GM12872 (cell line): Measurements from ENCODE around the gene TMEM266.

Experiments
- CTCF ChIP-seq: IDR thresholded peaks from 3 replicates; pipeline ENCODE4 v1.5.1; 2011; ENCODE audit warnings: low read depth, mild to moderate bottlenecking, low read length, moderate library complexity; ENCODE audit not compliant: insufficient read depth

TMEM266 gene

GRCh38 chr15:76158226-76158625, 98.4 kb downstream of the TMEM266 start:
- TF ChIP-seq CTCF, result no peak

- no peak for TF ChIP-seq CTCF
Observed at GRCh38 chr15:76158815-76159214, 99.0 kb downstream of the TMEM266 start.

GRCh38 chr15:76159282-76159681, 99.5 kb downstream of the TMEM266 start:
- no peak for TF ChIP-seq CTCF

GRCh38 chr15:76160426-76161152, 100.8 kb downstream of the TMEM266 start:
- TF ChIP-seq CTCF, result no peak

GRCh38 chr15:76161153-76162035, 101.6 kb downstream of the TMEM266 start:
- TF ChIP-seq CTCF, result no peak

GRCh38 chr15:76162036-76162398, 102.2 kb downstream of the TMEM266 start:
- TF ChIP-seq CTCF, result no peak

- TF ChIP-seq CTCF, result no peak
Observed at GRCh38 chr15:76162784-76163456, 103.1 kb downstream of the TMEM266 start.
